ENCODE measurements around the gene GRPEL2.

- TF ChIP-seq CTCF (IDR thresholded peaks at IDR 0.05) (peak; percentile 61 to 64 (median 62)), POLR2A (IDR thresholded peaks at IDR 0.05) (no peak), EP300 (IDR thresholded peaks at IDR 0.05) (no peak)
These were observed 22.1 kb downstream of the GRPEL2 start for GRCh38 chr5:149367249-149367971.

Data from ovary (tissue), 3 donors.